H9 (cell line): ENCODE results near the gene CCL20. TPM values are rescaled to one million over a fixed set of nuclear protein-coding genes. Genes with fewer than 3 reads are reported as not detected.

Experiments
- DNase-seq: peaks from one replicate; pipeline ENCODE4 v3.0.0-alpha.2; 2017
- H2AFZ ChIP-seq: one replicate; pipeline ENCODE4 v1.6.1; 2013; ENCODE audit warnings: mild to moderate bottlenecking, low read length, control low read depth, moderate library complexity
- H2AK5ac ChIP-seq: 2 replicates; pipeline ENCODE4 v1.6.1; 2013; ENCODE audit warnings: low read length, control low read depth, mixed read lengths; ENCODE audit not compliant: insufficient read length
- H2BK120ac ChIP-seq: one replicate; pipeline ENCODE4 v1.6.1; 2013; ENCODE audit warnings: low read depth, mild to moderate bottlenecking, low read length, control low read depth, inconsistent platforms; ENCODE audit not compliant: poor library complexity, severe bottlenecking
- H2BK12ac ChIP-seq: 2 replicates; pipeline ENCODE4 v1.6.1; 2013; ENCODE audit warnings: low read length, control low read depth, mixed read lengths, low read depth; ENCODE audit not compliant: insufficient read length
- H2BK15ac ChIP-seq: 2 replicates; pipeline ENCODE4 v1.6.1; 2013; ENCODE audit warnings: low read depth, low read length, control low read depth
- H2BK20ac ChIP-seq: one replicate; pipeline ENCODE4 v1.6.1; 2013; ENCODE audit warnings: low read depth, mild to moderate bottlenecking, low read length, control low read depth, inconsistent platforms; ENCODE audit not compliant: poor library complexity, severe bottlenecking
- H2BK5ac ChIP-seq: 2 replicates; pipeline ENCODE4 v1.6.1; 2013; ENCODE audit warnings: low read length, control low read depth, mixed read lengths; ENCODE audit not compliant: insufficient read length
- H3K14ac ChIP-seq: 2 replicates; pipeline ENCODE4 v1.6.1; 2013; ENCODE audit warnings: low read length, control low read depth; ENCODE audit not compliant: insufficient read depth
- H3K18ac ChIP-seq: 2 replicates; pipeline ENCODE4 v1.6.1; 2013; ENCODE audit warnings: low read depth, mild to moderate bottlenecking, mixed read lengths, low read length, control low read depth; ENCODE audit not compliant: insufficient read length
- H3K23ac ChIP-seq: 2 replicates; pipeline ENCODE4 v1.6.1; 2013; ENCODE audit warnings: low read length, control low read depth, mixed read lengths, low read depth; ENCODE audit not compliant: insufficient read length
- H3K23me2 ChIP-seq: 2 replicates; pipeline ENCODE4 v1.6.1; 2013; ENCODE audit warnings: low read depth, mild to moderate bottlenecking, mixed read lengths, low read length, control low read depth; ENCODE audit not compliant: insufficient read length, poor library complexity, severe bottlenecking
- H3K27ac ChIP-seq: 2 replicates; pipeline ENCODE4 v1.5.1; 2013; ENCODE audit warnings: low read length, control low read depth, mixed read lengths, low read depth; ENCODE audit not compliant: insufficient read length
- H3K27me3 ChIP-seq: 2 replicates; pipeline ENCODE4 v1.6.1; 2013; ENCODE audit warnings: low read length, control low read depth, inconsistent platforms; ENCODE audit not compliant: insufficient read depth
- H3K4ac ChIP-seq: 2 replicates; pipeline ENCODE4 v1.6.1; 2013; ENCODE audit warnings: low read depth, mild to moderate bottlenecking, control low read depth, inconsistent platforms, low read length, moderate library complexity
- H3K4me1 ChIP-seq: 2 replicates; pipeline ENCODE4 v1.6.1; 2013; ENCODE audit warnings: low read length, control low read depth, inconsistent platforms; ENCODE audit not compliant: insufficient read depth
- H3K4me2 ChIP-seq: 2 replicates; pipeline ENCODE4 v1.6.1; 2013; ENCODE audit warnings: low read length, control low read depth, mixed read lengths; ENCODE audit not compliant: insufficient read length, insufficient read depth
- H3K56ac ChIP-seq: 2 replicates; pipeline ENCODE4 v1.6.1; 2013; ENCODE audit warnings: low read depth, mild to moderate bottlenecking, mixed read lengths, low read length, control low read depth; ENCODE audit not compliant: insufficient read length
- H3K79me1 ChIP-seq: 2 replicates; pipeline ENCODE4 v1.6.1; 2013; ENCODE audit warnings: low read depth, mild to moderate bottlenecking, moderate library complexity, low read length, control low read depth, inconsistent platforms; ENCODE audit not compliant: insufficient read depth, poor library complexity, severe bottlenecking
- H3K79me2 ChIP-seq: 2 replicates; pipeline ENCODE4 v1.6.1; 2013; ENCODE audit warnings: low read length, control low read depth, inconsistent platforms; ENCODE audit not compliant: insufficient read depth
- H3K9ac ChIP-seq: 2 replicates; pipeline ENCODE4 v1.6.1; 2013; ENCODE audit warnings: low read length, control low read depth, mixed read lengths; ENCODE audit not compliant: insufficient read length; ENCODE audit errors: extremely low read depth
- H3K9me3 ChIP-seq: one replicate; pipeline ENCODE4 v1.6.1; 2013; ENCODE audit warnings: low read depth, low read length, inconsistent platforms; ENCODE audit not compliant: control insufficient read depth
- H3T11ph ChIP-seq: one replicate; pipeline ENCODE4 v1.6.1; 2013; ENCODE audit warnings: mild to moderate bottlenecking, low read length, control low read depth, inconsistent platforms
- H4K20me1 ChIP-seq: one replicate; pipeline ENCODE4 v1.6.1; 2013; ENCODE audit not compliant: control insufficient read depth, insufficient read length, insufficient read depth
- H4K5ac ChIP-seq: 2 replicates; pipeline ENCODE4 v1.6.1; 2013; ENCODE audit warnings: low read depth, mild to moderate bottlenecking, mixed read lengths, low read length, control low read depth; ENCODE audit not compliant: insufficient read length
- H4K8ac ChIP-seq: replicated peaks from 2 replicates; pipeline ENCODE4 v1.6.1; 2013; ENCODE audit warnings: low read length, control low read depth, mixed read lengths, low read depth; ENCODE audit not compliant: insufficient read length
- H4K91ac ChIP-seq: 2 replicates; pipeline ENCODE4 v1.6.1; 2013; ENCODE audit warnings: low read depth, mild to moderate bottlenecking, moderate library complexity, mixed read lengths, low read length, control low read depth; ENCODE audit not compliant: insufficient read length
- H3K27ac Mint-ChIP-seq, 3 experiments: 2 replicates in 2 of 3; 3 replicates in 1 of 3; pipeline ENCODE4 v1.8.0; 2020 to 2021; ENCODE audit warnings: mixed read lengths in 3 of 3, mild to moderate bottlenecking in 1 of 3, moderate library complexity in 1 of 3
- H3K27me3 Mint-ChIP-seq: 2 replicates; pipeline ENCODE4 v1.8.0; 2021; ENCODE audit warnings: low read depth, mild to moderate bottlenecking, moderate library complexity, mixed read lengths
- H3K36me3 Mint-ChIP-seq, 3 experiments: 2 replicates in 2 of 3; 3 replicates in 1 of 3; pipeline ENCODE4 v1.8.0; 2020 to 2021; ENCODE audit warnings: low read depth in 3 of 3, mixed read lengths in 3 of 3; ENCODE audit not compliant: insufficient read depth in 1 of 3
- H3K4me1 Mint-ChIP-seq, 2 experiments: 2 replicates each; pipeline ENCODE4 v1.8.0; 2020; ENCODE audit warnings: mixed read lengths in 2 of 2
- H3K4me3 Mint-ChIP-seq, 2 experiments: 2 replicates in 1 of 2; 3 replicates in 1 of 2; pipeline ENCODE4 v1.8.0; 2020 to 2021; ENCODE audit warnings: mild to moderate bottlenecking in 2 of 2, mixed read lengths in 2 of 2, moderate library complexity in 1 of 2
- H3K9me3 Mint-ChIP-seq, 2 experiments: 2 replicates in 1 of 2; 3 replicates in 1 of 2; pipeline ENCODE4 v1.8.0; 2020; ENCODE audit warnings: mild to moderate bottlenecking in 2 of 2, mixed read lengths in 2 of 2, moderate library complexity in 1 of 2
- CTCF ChIP-seq: fragments of 200-600 bp; sonication (generic); conservative IDR thresholded peaks from 3 replicates; pipeline ENCODE4 v1.8.0; 2021; ENCODE audit warnings: antibody characterized with exemption, mild to moderate bottlenecking
- WGBS: extraction: QIAGEN DNeasy Blood & Tissue Kit; methylation state at CpG from one replicate; pipeline ENCODE4 v1.1.7; 2013; ENCODE audit warnings: missing lambda C conversion rate, low lambda C conversion rate, mixed read lengths; ENCODE audit not compliant: insufficient read length; ENCODE audit errors: extremely low coverage; 5-methylcytosine and 5-hydroxymethylcytosine counted together
- total RNA-seq: library from RNA; stranded (reverse); gene quantifications from 2 replicates; pipeline ENCODE4 v1.2.1, GENCODE V29; 2021

Gene CCL20
- total RNA-seq, 1 experiment from 2014 or later = not detected

- no peaks in the 10 kb centered on the region; a peak in 1 of 7 replicates for H3K36me3 Mint-ChIP-seq
- no peak overlapping the region for H3K4ac ChIP-seq
- H3K4me1 ChIP-seq = no peaks in the 10 kb centered on the region
- H3K18ac ChIP-seq = no peak overlapping the region
- no peak overlapping the region for H4K5ac ChIP-seq
- H3K23ac ChIP-seq = no peak overlapping the region
- H3K9ac ChIP-seq = no peak overlapping the region
- H4K91ac ChIP-seq = no peak overlapping the region
- H2BK15ac ChIP-seq = no peak overlapping the region
- no CpG with 5 or more reads among the region's 14 CpGs for WGBS
- H3K56ac ChIP-seq = no peak overlapping the region
- H2BK12ac ChIP-seq = no peak overlapping the region
- no peak for TF ChIP-seq CTCF
- no peak overlapping the region for H2BK20ac ChIP-seq
- no peak overlapping the region for H2AFZ ChIP-seq
- H3K27ac Mint-ChIP-seq = no peak overlapping the region
- no peaks in the 10 kb centered on the region for H3K79me1 ChIP-seq
- no peaks in the 10 kb centered on the region for H3K9me3 ChIP-seq
- H3K27me3 Mint-ChIP-seq = no peaks in the 10 kb centered on the region; the same call in 1 of the 2 replicates
- DNase-seq = no peak
- no peak overlapping the region for H2BK5ac ChIP-seq
- no peaks in the 10 kb centered on the region for H3K27me3 ChIP-seq
- H3T11ph ChIP-seq = no peak overlapping the region
- no peak overlapping the region for H3K14ac ChIP-seq
- H3K4me1 Mint-ChIP-seq = 0 out of 4 replicates have a peak, but pooled peaks cover 0 to 2% of the 10 kb centered on the region in 2 experiments
- no peak overlapping the region for H3K27ac ChIP-seq
- no peaks in the 10 kb centered on the region; a peak in 1 of 5 replicates for H3K9me3 Mint-ChIP-seq
- H4K20me1 ChIP-seq = no peaks in the 10 kb centered on the region
- no peak overlapping the region for H2BK120ac ChIP-seq
- no peak overlapping the region for H3K4me2 ChIP-seq
- no peak overlapping the region for H3K4me3 Mint-ChIP-seq
- H3K79me2 ChIP-seq = no peaks in the 10 kb centered on the region
- H2AK5ac ChIP-seq = no peak overlapping the region
- H4K8ac ChIP-seq = no peak overlapping the region
- no peaks in the 10 kb centered on the region for H3K23me2 ChIP-seq
These were observed 32.5 kb upstream of the CCL20 start for GRCh38 chr2:227780981-227781615.
